A549 (cell line): Measurements from ENCODE around the gene ITGA5. TPM values are rescaled to one million over a fixed set of nuclear protein-coding genes. Genes with fewer than 3 reads are reported as not detected.

Experiments used
- ATAC-seq, 2 experiments: fragments of 200-7000 bp in 1 of 2; fragments of >200 bp in 1 of 2; cut with Nextera tagmentation in 1 of 2; cut with Tn5 transposase in 1 of 2; 3 replicates each; pipeline versions ENCODE4 v1.8.0 to v1.9.1; 2018 to 2020; ENCODE audit warnings: mild to moderate bottlenecking in 1 of 2, moderate library complexity in 1 of 2
- CTCF ChIA-PET: fragments of 300-600 bp; sonication (Branson Sonifier 250); formaldehyde crosslinking; extraction: SDS; loops from one replicate; lab custom pipeline; 2021; ENCODE audit warnings: antibody characterized with exemption, inconsistent platforms; lab: Yijun Ruan, JAX
- POLR2A ChIA-PET: fragments of 350-600 bp; formaldehyde crosslinking; extraction: SDS; loops from one replicate; lab custom pipeline; 2021; ENCODE audit warnings: antibody characterized with exemption, inconsistent platforms; lab: Yijun Ruan, JAX
- DNase-seq, 2 experiments: peaks; one replicate each; pipeline versions ENCODE4 v3.0.0 to v3.0.0-alpha.2; 2011 to 2016; ENCODE audit warnings: low read depth in 1 of 2, low spot score in 1 of 2
- FAIRE-seq: peaks from 2 replicates; lab custom pipeline; 2011; peaks lifted over from hg19 to GRCh38; lab: Jason Lieb, UNC
- H3K27ac ChIP-seq, 2 experiments: fragments of >200 bp; sonication (Bioruptor Twin); formaldehyde crosslinking; 3 replicates each; pipeline ENCODE4 v1.5.1; 2016 to 2017
- H3K4me1 ChIP-seq: fragments of >200 bp; sonication (Bioruptor Twin); formaldehyde crosslinking; 3 replicates; pipeline ENCODE4 v1.6.1; 2016
- H3K4me2 ChIP-seq: fragments of >200 bp; sonication (Bioruptor Twin); formaldehyde crosslinking; 3 replicates; pipeline ENCODE4 v1.6.1; 2016
- H3K4me3 ChIP-seq: fragments of >200 bp; sonication (Bioruptor Twin); formaldehyde crosslinking; 3 replicates; pipeline ENCODE4 v1.5.1; 2016
- H3K9me3 ChIP-seq: fragments of >200 bp; sonication (Bioruptor Twin); formaldehyde crosslinking; 3 replicates; pipeline ENCODE4 v1.6.1; 2016
- CBX8 ChIP-seq: fragments of 200-600 bp; sonication (generic); IDR thresholded peaks from 2 replicates; pipeline ENCODE4 v1.6.1; 2016
- CEBPB ChIP-seq, 2 experiments: fragments of >200 bp in 1 of 2; sonication (Bioruptor Twin) in 1 of 2; formaldehyde crosslinking in 1 of 2; IDR thresholded peaks; 2 replicates each; pipeline ENCODE4 v1.6.1; 2012 to 2016
- ESRRA ChIP-seq: fragments of 150-350 bp; IDR thresholded peaks from 2 replicates; pipeline ENCODE4 v1.6.1; 2014; ENCODE audit warnings: mild to moderate bottlenecking, low read length, borderline replicate concordance
- GATA3 ChIP-seq: IDR thresholded peaks from 2 replicates; pipeline ENCODE4 v1.6.1; 2012; ENCODE audit warnings: borderline replicate concordance
- HDAC2 ChIP-seq: fragments of 200-600 bp; sonication (generic); IDR thresholded peaks from 2 replicates; pipeline ENCODE4 v1.6.1; 2016
- HOXA7 ChIP-seq: fragments of 250-450 bp; sonication (Bioruptor Pico); IDR thresholded peaks from 2 replicates; pipeline ENCODE4 v1.5.0; 2020; ENCODE audit warnings: mild to moderate bottlenecking, moderate library complexity
- HOXB13 ChIP-seq: fragments of 250-450 bp; sonication (Bioruptor Pico); IDR thresholded peaks from 2 replicates; pipeline ENCODE4 v1.5.0; 2020; ENCODE audit warnings: low read depth, mild to moderate bottlenecking, moderate library complexity
- KDM1A ChIP-seq: fragments of 200-600 bp; sonication (generic); IDR thresholded peaks from 2 replicates; pipeline ENCODE4 v1.6.1; 2016; ENCODE audit warnings: low read depth, mild to moderate bottlenecking
- MAFK ChIP-seq: fragments of 450-650 bp; IDR thresholded peaks from 2 replicates; pipeline ENCODE4 v1.6.1; 2014; ENCODE audit not compliant: partially characterized antibody
- RCOR1 ChIP-seq: fragments of 150-350 bp; IDR thresholded peaks from 2 replicates; pipeline ENCODE4 v1.6.1; 2014; ENCODE audit warnings: antibody characterized with exemption, low read length, low read depth
- RFX5 ChIP-seq: fragments of 450-650 bp; IDR thresholded peaks from 2 replicates; pipeline ENCODE4 v1.7.1; 2014; ENCODE audit warnings: antibody characterized with exemption, mild to moderate bottlenecking, moderate library complexity
- SREBF2 ChIP-seq: fragments of 450-650 bp; IDR thresholded peaks from 2 replicates; pipeline ENCODE4 v1.6.1; 2014; ENCODE audit warnings: mild to moderate bottlenecking, moderate library complexity
- TFCP2L1 ChIP-seq: fragments of 250-450 bp; sonication (Bioruptor Pico); IDR thresholded peaks from 2 replicates; pipeline ENCODE4 v1.5.0; 2021; ENCODE audit warnings: mild to moderate bottlenecking
- TP53 ChIP-seq: fragments of 250-450 bp; sonication (Bioruptor Pico); IDR thresholded peaks from 2 replicates; pipeline ENCODE4 v1.5.0; 2021; ENCODE audit warnings: mild to moderate bottlenecking, moderate library complexity
- ZFP36 ChIP-seq: fragments of 450-650 bp; IDR thresholded peaks from 2 replicates; pipeline ENCODE4 v1.6.1; 2014; ENCODE audit warnings: borderline replicate concordance; ENCODE audit not compliant: partially characterized antibody
- ZNF302 ChIP-seq: fragments of 250-450 bp; sonication (Bioruptor Pico); IDR thresholded peaks from 2 replicates; pipeline ENCODE4 v1.9.0; 2021; ENCODE audit warnings: inconsistent platforms, mild to moderate bottlenecking, moderate library complexity
- ZSCAN20 ChIP-seq: fragments of 250-450 bp; sonication (Bioruptor Pico); IDR thresholded peaks from 2 replicates; pipeline ENCODE4 v1.8.0; 2022; ENCODE audit warnings: mild to moderate bottlenecking, moderate library complexity
- WGBS: methylation state at CpG from one replicate; pipeline ENCODE4 v1.1.6; 2017; ENCODE audit errors: missing lambda C conversion rate; 5-methylcytosine and 5-hydroxymethylcytosine counted together
- polyA plus RNA-seq, 4 experiments: library from polyadenylated mRNA; depleted of rRNA in 3 of 4; stranded (reverse); fragments of >200 nt; fragmentation: RNase III in 1 of 4; extraction: RNeasy Plus Mini Kit Qiagen cat#74134 plus additional on column Dnase treatment in 1 of 4; gene quantifications; 2 replicates in 3 of 4; 3 replicates in 1 of 4; pipeline ENCODE4 v1.2.3, GENCODE V29; 2011 to 2017
- TF ChIP-seq, protein P1 (sequence below): IDR thresholded peaks from 2 replicates; pipeline ENCODE4 v1.6.1; 2012; ENCODE audit warnings: low read depth, borderline replicate concordance
- TF ChIP-seq, protein P2 (sequence below): IDR thresholded peaks from 2 replicates; pipeline ENCODE4 v1.6.1; 2012
- TF ChIP-seq, protein P3 (sequence below): fragments of 150-350 bp; IDR thresholded peaks from 2 replicates; pipeline ENCODE4 v1.6.1; 2014; ENCODE audit warnings: low read depth, mild to moderate bottlenecking, low read length
- TF ChIP-seq, protein P4 (sequence below): fragments of 250-450 bp; sonication (Bioruptor Pico); IDR thresholded peaks from 2 replicates; pipeline ENCODE4 v1.5.0; 2021; ENCODE audit warnings: mild to moderate bottlenecking, moderate library complexity, borderline replicate concordance
- TF ChIP-seq, protein P5 (sequence below): fragments of 250-450 bp; sonication (Bioruptor Pico); IDR thresholded peaks from 2 replicates; pipeline ENCODE4 v1.5.0; 2020; ENCODE audit warnings: low read depth, mild to moderate bottlenecking, moderate library complexity
- TF ChIP-seq, protein P6 (sequence below): fragments of >200 bp; sonication (Bioruptor Twin); formaldehyde crosslinking; IDR thresholded peaks from 3 replicates; pipeline ENCODE4 v1.5.1; 2016

The ITGA5 gene
- polyA plus RNA-seq, 2 of the 4 experiments (the other 2 are of a cell fraction): 27.2 to 31.7 TPM

DNA sequence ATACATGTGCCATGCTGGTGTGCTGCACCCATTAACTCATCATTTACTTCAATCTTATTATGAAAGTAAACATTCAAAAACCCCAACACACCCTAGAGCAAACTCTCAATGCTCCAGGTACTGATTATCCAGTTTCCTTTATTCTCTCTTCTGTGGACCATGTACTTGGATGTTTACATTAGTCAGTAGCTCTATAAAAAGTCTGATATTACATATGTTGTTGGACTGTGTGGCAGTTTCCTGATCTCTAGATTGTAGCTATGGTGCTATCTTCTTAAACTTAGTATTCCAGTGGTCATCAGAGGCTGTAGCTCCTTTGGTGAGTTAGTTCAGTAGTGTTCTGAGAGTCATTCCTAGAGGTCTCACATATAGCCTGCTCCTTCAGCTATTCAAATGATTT, 25.1 kb upstream of the ITGA5 start:
- POLR2A ChIA-PET: no interaction called here
- peak in 1 of 2 experiments; percentile 26; a peak in 2 of 6 replicates for ATAC-seq

DNA sequence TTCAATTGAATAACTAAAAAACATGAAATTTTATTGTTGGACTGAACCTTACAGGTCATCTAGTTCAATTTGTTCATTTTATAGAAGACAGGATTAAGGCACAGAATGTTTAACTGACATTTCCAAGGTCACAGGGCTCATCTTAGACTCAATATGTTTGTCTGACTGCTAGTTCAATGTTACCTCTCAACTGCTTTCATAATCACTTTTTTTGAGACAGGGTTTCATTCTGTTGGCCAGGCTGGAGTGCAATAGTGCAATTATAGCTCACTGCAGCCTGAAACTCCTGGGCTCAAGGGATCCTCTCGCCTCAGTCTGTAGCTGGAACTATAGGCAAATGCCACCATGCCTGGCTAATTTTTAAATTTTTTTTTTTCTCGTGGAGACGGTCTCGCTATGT, 24.4 kb upstream of the ITGA5 start:
- CTCF ChIA-PET: interaction anchor here (0.8 to 47.9 kb wide), 7 partner anchors 9 to 72 kb away, joined by 3 to 1279 read pairs (median 4); no protein-coding TSS in a partner anchor
- FAIRE-seq (no peak), ATAC-seq (no peak), DNase-seq (no peak)
- WGBS: 71% methylated on average over 4 of the region's 4 CpGs
- H3K4me2 ChIP-seq: no peak overlapping the region
- no peak overlapping the region for H3K4me3 ChIP-seq
- POLR2A ChIA-PET: no interaction called here
- TF ChIP-seq, protein P1, sequence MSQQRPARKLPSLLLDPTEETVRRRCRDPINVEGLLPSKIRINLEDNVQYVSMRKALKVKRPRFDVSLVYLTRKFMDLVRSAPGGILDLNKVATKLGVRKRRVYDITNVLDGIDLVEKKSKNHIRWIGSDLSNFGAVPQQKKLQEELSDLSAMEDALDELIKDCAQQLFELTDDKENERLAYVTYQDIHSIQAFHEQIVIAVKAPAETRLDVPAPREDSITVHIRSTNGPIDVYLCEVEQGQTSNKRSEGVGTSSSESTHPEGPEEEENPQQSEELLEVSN: no peak
- no peak overlapping the region for H3K27ac ChIP-seq
- H3K4me1 ChIP-seq: no peaks in the 10 kb centered on the region
- H3K9me3 ChIP-seq: no peaks in the 10 kb centered on the region

More for the DNA sequence above, 25.1 kb upstream of the ITGA5 start:
- no peak overlapping the region for H3K4me3 ChIP-seq
- CTCF ChIA-PET: interaction anchor here (1.1 to 47.9 kb wide), 5 partner anchors 19 to 65 kb away, joined by 3 to 1279 read pairs (median 5); no protein-coding TSS in a partner anchor
- TF ChIP-seq KDM1A: no peak
- no peak for TF ChIP-seq ZFP36
- TF ChIP-seq CBX8: no peak
- TF ChIP-seq TFCP2L1 (CRISPR knock-in tag): no peak
- TF ChIP-seq ZSCAN20 (CRISPR knock-in tag): no peak
- TF ChIP-seq TP53 (CRISPR knock-in tag): no peak
- TF ChIP-seq, protein P2, sequence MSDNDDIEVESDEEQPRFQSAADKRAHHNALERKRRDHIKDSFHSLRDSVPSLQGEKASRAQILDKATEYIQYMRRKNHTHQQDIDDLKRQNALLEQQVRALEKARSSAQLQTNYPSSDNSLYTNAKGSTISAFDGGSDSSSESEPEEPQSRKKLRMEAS: no peak
- no peak for TF ChIP-seq RFX5
- H3K4me1 ChIP-seq: no peaks in the 10 kb centered on the region
- FAIRE-seq: no peak
- H3K4me2 ChIP-seq: no peak overlapping the region
- H3K27ac ChIP-seq: no peak overlapping the region
- DNase-seq: no peak
- H3K9me3 ChIP-seq: no peaks in the 10 kb centered on the region

DNA sequence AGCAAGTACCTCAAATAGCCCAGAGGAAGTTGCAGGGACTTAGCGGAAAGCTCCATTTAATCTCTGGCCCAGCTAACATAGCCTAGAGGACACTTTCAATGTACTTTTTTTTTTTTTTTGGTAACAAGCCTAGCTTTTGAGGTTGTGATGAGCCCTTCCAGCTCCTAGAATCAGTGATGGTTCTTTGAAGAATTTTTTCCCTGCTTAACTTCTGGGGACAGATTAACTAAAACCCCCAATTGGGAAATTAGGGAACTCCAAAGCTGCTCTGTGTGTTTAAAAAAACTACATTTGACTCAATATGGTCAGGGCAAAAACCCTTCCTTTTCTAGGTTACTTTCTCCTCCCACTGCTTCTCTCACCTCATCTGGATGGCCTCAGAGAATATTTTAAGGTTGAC, 23.9 kb upstream of the ITGA5 start:
- Histone ChIP-seq H3K4me1 (no peaks in the 10 kb centered on the region), H3K4me2 (no peak overlapping the region), H3K27ac (no peak overlapping the region), H3K9me3 (no peaks in the 10 kb centered on the region), H3K4me3 (no peak overlapping the region)
- ATAC-seq (no peak), FAIRE-seq (no peak), DNase-seq (no peak)
- ChIA-PET CTCF (interaction anchor here (0.8 to 47.9 kb wide), 6 partner anchors 9 to 72 kb away, joined by 3 to 1279 read pairs (median 4); no protein-coding TSS in a partner anchor), POLR2A (no interaction called here)
- no peak for TF ChIP-seq MAFK
- TF ChIP-seq SREBF2: no peak
- 95% methylated on average over 1 of the region's 1 CpG for WGBS

DNA sequence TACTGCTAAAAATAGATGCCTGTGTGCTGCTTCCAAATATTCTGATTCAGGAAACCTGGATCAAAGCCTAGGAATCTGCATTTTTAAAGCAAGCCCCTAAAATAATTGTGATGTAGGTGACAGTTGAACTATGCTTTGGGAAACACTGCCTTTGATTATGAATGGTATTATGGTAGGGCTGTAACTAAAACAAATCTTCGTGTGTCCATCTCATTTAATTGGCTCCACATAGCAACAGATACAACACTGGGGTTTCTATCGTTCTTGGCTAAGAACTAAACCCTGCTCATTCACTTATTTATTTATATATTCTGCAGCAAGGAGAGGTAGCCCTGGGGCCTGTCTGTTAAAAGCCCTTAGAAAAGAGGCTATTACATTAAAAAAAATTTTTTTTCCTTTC, 23.0 kb upstream of the ITGA5 start:
- FAIRE-seq (no peak), DNase-seq (no peak), ATAC-seq (no peak)
- H3K4me3 ChIP-seq: no peak overlapping the region
- ChIA-PET CTCF (interaction anchor here (1.4 to 47.9 kb wide), 4 partner anchors 15 to 63 kb away, joined by 7 to 1279 read pairs (median 87); partner anchors contain the start of gene ZNF385A), POLR2A (no interaction called here)
- H3K9me3 ChIP-seq: no peaks in the 10 kb centered on the region
- TF ChIP-seq GATA3: no peak
- TF ChIP-seq HOXA7 (CRISPR knock-in tag): no peak
- TF ChIP-seq, protein P3, sequence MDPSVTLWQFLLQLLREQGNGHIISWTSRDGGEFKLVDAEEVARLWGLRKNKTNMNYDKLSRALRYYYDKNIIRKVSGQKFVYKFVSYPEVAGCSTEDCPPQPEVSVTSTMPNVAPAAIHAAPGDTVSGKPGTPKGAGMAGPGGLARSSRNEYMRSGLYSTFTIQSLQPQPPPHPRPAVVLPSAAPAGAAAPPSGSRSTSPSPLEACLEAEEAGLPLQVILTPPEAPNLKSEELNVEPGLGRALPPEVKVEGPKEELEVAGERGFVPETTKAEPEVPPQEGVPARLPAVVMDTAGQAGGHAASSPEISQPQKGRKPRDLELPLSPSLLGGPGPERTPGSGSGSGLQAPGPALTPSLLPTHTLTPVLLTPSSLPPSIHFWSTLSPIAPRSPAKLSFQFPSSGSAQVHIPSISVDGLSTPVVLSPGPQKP: no peak
- TF ChIP-seq HDAC2: no peak
- TF ChIP-seq TFCP2L1 (CRISPR knock-in tag): no peak
- TF ChIP-seq ZSCAN20 (CRISPR knock-in tag): no peak
- TF ChIP-seq ZFP36: no peak
- TF ChIP-seq, protein P4, sequence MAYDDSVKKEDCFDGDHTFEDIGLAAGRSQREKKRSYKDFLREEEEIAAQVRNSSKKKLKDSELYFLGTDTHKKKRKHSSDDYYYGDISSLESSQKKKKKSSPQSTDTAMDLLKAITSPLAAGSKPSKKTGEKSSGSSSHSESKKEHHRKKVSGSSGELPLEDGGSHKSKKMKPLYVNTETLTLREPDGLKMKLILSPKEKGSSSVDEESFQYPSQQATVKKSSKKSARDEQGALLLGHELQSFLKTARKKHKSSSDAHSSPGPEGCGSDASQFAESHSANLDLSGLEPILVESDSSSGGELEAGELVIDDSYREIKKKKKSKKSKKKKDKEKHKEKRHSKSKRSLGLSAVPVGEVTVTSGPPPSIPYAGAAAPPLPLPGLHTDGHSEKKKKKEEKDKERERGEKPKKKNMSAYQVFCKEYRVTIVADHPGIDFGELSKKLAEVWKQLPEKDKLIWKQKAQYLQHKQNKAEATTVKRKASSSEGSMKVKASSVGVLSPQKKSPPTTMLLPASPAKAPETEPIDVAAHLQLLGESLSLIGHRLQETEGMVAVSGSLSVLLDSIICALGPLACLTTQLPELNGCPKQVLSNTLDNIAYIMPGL: no peak
- TF ChIP-seq, protein P5, sequence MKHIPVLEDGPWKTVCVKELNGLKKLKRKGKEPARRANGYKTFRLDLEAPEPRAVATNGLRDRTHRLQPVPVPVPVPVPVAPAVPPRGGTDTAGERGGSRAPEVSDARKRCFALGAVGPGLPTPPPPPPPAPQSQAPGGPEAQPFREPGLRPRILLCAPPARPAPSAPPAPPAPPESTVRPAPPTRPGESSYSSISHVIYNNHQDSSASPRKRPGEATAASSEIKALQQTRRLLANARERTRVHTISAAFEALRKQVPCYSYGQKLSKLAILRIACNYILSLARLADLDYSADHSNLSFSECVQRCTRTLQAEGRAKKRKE (CRISPR knock-in tag): no peak
- no peak for TF ChIP-seq RCOR1
- TF ChIP-seq CBX8: no peak
- TF ChIP-seq, protein P6, sequence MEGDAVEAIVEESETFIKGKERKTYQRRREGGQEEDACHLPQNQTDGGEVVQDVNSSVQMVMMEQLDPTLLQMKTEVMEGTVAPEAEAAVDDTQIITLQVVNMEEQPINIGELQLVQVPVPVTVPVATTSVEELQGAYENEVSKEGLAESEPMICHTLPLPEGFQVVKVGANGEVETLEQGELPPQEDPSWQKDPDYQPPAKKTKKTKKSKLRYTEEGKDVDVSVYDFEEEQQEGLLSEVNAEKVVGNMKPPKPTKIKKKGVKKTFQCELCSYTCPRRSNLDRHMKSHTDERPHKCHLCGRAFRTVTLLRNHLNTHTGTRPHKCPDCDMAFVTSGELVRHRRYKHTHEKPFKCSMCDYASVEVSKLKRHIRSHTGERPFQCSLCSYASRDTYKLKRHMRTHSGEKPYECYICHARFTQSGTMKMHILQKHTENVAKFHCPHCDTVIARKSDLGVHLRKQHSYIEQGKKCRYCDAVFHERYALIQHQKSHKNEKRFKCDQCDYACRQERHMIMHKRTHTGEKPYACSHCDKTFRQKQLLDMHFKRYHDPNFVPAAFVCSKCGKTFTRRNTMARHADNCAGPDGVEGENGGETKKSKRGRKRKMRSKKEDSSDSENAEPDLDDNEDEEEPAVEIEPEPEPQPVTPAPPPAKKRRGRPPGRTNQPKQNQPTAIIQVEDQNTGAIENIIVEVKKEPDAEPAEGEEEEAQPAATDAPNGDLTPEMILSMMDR: no peak
- TF ChIP-seq CEBPB (IDR thresholded peaks at IDR 0.05): no peak
- TF ChIP-seq ZNF302 (CRISPR knock-in tag): no peak
- no peak for TF ChIP-seq ESRRA
- TF ChIP-seq HOXB13: no peak
- 27% methylated on average over 2 of the region's 2 CpGs for WGBS
- H3K4me1 ChIP-seq: no peaks in the 10 kb centered on the region
- no peak overlapping the region for H3K27ac ChIP-seq
- no peak overlapping the region for H3K4me2 ChIP-seq
